Measurements from ENCODE around the gene CLIP2. TPM values are rescaled to one million over a fixed set of nuclear protein-coding genes. Genes with fewer than 3 reads are reported as not detected.
A peak's percentile ranks its signal among the peaks of the same experiment; 100 is the strongest.
"Not testable (repeated sequence)": the region's sequence is repeated elsewhere in the genome, so short reads cannot be mapped to it uniquely, and the experiment has no call there.

CLIP2 gene
- polyA plus RNA-seq, 4 donors: 21.7 to 31.5 (median 25.4) TPM

DNA sequence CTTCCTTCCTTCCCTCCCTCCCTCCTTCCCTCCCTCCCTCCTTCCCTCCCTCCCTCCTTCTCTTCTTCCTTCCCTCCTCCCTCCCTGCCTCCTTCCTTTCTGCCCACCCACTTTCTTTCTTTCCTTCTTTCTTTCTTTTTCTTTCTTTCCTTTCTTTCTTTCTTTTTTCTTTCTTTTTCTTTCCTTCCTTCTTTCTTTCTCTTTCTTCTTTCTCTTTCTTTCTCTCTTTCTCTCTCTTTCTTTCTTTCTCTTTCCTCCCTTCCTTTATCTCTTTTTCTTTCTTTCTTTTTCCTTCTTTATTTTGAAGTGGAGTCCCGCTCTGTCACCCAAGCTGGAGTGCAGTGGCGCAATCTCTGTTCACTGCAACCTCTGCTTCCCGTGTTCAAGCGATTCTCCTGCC, 130.8 kb downstream of the CLIP2 start:
- no peak for DNase-seq (ENCODE audit: low read depth in 4 of 4, low spot score in 3 of 4)

DNA sequence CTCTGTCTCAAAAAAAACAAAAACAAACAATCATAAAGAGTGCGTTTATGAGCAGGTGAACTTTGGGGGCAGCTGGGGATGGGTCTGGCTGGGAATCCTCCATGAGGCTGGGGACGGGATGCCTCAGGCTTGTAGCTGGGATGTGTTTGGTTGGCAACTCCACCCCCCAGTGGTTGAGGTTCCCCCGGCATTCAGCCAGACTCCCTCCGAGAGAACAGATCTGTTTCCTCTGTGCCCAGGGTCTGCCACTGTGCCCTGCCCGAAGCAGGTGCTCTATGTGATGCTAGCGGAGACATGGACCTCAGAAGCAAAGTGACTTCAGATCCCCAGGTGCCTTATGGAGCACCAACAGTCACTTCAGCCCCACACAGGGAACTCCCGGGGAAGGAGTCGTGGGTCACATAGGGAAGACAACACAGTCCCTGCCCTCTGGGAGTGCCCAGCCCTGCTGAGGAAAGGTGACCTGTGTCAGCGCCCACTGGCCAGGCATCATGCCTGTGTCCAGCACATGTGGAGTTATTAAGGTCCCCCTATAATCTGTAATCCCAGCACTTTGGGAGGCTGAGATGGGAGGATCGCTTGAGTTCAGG, 135.2 kb downstream of the CLIP2 start:
- no peak for DNase-seq (ENCODE audit: low read depth in 4 of 4, low spot score in 3 of 4)

DNA sequence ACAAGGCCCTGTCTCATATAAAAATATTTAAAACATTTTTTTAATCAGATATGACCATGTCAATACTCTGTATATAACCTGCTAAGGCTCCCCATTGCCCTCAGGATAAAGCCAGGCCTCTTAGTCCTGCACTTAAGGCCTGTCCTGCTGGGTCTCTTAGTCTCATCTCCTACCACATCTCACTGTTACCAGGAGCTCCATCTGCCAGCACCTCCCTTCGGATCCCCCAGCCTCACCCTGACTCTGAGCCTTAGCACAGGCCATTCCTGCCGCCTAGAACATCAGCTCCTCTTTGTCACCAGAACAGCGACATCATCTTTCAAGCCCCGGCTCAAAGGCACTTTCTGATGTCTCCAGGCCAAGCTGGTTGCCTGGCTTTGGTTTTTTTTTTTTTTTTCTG, 138.8 kb downstream of the CLIP2 start:
- DNase-seq (ENCODE audit: low read depth in 4 of 4, low spot score in 3 of 4): no peak

DNA sequence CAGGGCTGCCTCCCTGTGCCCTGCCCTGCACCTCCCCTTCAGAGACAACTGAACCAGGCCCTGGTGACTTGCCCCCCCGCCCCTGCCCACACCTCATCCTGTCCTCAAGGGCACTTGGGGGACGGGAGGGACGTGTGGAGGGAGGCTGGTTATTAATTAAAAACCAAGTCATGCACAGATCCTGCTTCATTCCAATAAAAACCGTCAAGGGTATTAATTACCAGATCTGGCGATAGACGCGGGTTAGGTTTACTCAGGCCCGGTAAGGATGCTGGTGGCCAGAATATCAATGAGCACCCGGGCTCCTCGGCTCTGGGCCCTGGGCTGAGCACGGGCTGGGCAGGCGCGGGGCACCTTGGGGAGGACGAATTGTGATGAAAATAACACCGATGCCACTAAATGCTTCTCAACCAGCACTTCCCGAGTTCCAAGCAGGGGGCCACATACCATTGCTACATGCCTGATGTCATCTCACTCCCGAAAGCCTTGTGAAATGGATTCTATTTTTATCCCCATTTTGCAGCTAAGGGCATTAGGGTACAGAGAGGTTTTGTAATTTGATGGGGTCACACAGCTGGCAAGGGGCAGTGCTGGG, 140.0 kb downstream of the CLIP2 start:
- peak in 1 of 4 donors; percentile 67 for DNase-seq (ENCODE audit: low read depth in 4 of 4, low spot score in 3 of 4)

DNA sequence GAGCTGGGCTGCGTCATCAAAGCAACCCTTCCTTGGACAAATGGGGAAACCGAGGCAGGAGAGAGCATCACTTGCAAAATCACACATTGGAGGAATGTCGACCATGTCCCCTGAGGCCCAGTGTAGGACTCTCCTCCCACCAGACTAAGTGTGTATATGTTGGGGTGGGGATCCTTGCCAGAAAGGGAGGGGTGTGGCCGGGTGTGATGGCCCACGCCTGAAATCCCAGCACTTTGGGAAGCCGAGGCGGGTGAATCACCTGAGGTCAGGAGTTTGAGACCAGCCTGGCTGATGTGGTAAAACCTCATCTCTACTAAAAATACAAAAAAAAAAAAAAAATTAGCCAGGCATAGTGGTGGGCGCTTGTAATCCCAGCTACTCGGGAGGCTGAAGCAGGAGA, 141.2 kb downstream of the CLIP2 start:
- not testable (repeated sequence) for DNase-seq (ENCODE audit: low read depth in 4 of 4, low spot score in 3 of 4)

DNA sequence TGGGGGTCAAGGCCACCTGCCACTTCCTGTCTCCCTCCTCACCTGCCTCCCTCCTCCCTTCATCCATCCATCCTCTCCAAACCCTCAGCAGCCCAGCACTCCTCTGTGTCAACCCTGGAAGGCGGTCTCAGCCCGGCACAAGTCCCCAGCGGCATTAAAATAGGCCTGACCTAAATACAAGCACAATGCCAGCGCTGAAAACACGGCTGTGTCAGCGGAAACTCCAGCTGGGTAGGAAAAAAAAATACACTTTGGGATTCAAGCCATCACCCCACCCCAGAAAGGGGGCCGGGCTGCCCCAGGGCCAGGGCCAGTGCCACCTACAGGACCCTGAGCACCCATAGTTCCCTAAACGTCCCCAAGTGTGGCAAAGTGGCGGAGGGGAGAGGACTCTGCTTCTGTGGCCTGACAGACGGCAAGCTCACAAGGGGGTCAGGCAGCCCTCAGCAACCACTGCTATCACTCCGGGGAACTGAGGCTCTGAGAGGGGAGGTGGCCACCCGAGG, 141.8 kb downstream of the CLIP2 start:
- DNase-seq (ENCODE audit: low read depth in 4 of 4, low spot score in 3 of 4): no peak

DNA sequence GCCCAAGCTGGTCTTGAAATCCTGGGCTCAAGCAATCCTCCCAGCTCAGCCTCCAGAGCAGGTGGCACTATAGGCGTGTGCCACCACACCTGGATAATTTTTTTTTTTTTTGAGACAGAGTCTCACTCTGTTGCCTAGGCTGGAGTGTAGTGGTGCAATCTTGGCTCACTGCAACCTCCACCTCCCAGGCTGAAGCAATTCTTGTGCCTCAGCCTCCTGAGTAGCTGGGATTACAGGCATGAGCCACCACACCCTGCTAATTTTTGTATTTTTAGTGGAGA, 148.0 kb downstream of the CLIP2 start:
- not testable (repeated sequence) for DNase-seq (ENCODE audit: low read depth in 4 of 4, low spot score in 3 of 4)

DNA sequence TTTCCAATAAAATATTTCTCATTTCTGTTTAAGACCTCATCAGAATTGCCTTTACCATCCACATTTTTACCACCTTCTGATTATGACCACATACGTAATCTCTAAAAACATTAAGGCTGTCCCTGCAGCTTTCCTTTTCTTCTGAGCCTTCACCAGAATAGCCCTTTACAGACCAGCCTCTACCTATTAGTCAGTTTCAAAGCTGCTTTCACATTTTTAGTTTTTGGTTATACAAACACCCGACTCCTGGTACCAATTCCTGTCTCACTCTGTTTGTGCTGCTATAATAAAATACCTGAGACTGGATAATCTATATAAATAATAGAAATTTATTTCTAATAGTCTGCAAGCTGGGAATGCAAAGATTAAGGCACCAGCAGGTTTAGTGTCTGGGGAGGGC, 149.1 kb downstream of the CLIP2 start:
- DNase-seq (ENCODE audit: low read depth in 4 of 4, low spot score in 3 of 4): no peak

DNA sequence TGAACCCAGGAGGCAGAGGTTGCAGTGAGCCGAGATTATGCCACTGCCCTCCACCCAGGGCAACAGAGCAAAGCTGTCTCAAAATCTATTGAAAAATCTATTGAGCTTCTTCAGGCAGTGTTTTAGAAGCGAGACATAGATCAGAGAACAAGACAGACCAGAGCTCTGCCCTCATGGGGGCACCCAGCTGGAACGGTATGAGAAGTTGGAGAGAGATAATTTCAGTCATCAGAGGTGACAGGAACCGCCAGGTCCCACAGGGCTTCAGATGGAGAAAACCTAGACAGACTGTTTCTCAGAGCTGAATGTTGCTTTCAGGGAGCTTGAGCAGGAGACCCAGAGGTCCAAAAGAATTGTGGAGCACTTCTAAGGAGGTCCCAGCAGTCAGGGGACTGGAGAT, 150.3 kb downstream of the CLIP2 start:
- no peak for DNase-seq (ENCODE audit: low read depth in 4 of 4, low spot score in 3 of 4)

DNA sequence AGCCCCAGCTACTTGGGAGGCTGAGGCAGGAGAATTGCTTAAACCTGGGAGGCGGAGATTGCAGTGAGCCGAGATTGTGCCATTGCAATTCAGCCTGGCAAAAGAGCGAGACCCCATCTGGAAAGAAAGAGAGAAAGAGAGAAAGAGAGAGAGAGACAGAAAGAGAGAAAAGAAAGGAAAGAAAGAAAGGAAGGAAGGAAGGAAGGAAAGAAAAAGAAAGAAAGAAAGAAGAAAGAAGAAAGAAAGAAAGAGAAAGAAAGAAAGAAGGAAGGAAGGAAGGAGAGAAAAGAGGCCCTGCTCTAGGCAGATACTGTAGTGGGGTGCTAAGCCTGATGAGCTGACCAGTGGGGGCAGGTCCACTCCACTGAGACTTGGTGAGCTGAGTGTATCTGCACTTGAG, 150.9 kb downstream of the CLIP2 start:
- not testable (repeated sequence) for DNase-seq (ENCODE audit: low read depth in 4 of 4, low spot score in 3 of 4)

DNA sequence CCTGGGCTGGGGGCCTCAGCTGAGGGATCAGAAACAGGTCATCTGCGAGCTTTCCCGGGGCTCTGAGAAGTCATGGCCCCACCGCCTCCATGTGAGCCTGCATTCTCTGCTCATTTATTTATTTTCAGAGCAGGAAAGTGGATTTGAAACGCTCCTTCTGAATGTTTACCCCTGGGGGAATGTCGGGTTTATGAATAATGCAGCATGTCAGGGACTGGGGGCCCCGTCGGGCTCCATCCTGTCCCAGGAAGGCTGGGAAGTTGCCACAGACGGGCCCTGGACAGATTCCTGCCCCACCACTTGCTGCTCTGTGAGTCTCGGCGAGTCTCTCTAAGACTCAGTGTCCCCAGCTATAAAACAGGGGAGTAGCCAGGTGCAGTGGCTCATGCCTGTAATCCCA, 152.6 kb downstream of the CLIP2 start:
- DNase-seq (ENCODE audit: low read depth in 4 of 4, low spot score in 3 of 4): no peak

DNA sequence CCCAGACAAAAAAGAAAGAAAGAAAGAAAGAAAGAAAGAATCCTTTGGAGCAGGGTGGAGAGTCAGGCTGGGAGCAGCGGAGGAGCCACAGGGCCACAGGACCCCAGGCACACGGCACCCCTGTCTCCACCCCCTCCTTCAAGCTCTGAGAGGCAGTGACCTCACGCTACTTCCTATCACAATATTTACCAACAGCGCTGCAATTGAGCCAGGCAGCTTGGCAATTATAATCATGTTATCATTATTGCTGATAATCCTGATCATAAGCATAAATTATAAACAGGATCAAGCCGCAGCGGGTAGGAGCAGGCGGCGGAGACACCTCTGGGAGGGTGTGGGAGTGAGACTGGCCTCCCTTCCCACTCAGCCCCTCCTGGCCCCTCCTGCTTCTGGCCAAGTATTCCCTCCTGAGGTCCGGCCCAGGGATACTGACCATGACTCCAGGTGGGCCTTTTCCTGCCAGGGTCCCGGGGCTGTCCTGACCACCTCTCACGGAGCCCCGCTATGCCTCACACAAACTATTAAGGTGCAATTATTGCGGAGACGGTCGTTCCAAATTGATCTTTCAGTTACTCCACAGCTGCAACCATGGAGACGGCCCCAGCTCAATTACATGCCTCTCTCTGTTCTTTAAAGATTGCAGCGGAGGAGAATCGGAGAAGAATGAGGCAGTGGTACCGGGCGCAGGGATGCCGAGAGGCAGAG, 154.5 kb downstream of the CLIP2 start:
- DNase-seq (ENCODE audit: low read depth in 4 of 4, low spot score in 3 of 4): no peak

DNA sequence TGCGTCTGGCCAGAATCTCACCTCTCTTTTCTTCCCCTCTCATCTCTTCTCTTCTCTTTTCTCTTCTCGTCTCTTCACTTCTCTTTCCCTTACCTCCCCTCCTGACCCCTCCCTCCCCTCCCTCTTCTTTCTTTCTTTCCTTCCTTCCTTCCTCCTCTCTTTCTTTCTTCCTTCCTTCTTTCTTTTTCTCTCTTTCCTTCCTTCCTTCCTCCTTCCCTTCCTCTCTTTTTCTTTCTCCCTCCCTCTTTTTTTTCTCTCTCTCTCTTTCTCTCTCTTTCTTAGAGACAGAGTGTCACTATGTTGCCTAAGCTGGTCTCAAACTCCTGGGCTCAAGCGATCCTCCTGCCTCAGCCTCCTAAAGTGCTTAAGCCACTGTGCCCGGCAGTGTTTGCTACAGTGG, 159.9 kb downstream of the CLIP2 start:
- DNase-seq (ENCODE audit: low read depth in 4 of 4, low spot score in 3 of 4): no peak

DNA sequence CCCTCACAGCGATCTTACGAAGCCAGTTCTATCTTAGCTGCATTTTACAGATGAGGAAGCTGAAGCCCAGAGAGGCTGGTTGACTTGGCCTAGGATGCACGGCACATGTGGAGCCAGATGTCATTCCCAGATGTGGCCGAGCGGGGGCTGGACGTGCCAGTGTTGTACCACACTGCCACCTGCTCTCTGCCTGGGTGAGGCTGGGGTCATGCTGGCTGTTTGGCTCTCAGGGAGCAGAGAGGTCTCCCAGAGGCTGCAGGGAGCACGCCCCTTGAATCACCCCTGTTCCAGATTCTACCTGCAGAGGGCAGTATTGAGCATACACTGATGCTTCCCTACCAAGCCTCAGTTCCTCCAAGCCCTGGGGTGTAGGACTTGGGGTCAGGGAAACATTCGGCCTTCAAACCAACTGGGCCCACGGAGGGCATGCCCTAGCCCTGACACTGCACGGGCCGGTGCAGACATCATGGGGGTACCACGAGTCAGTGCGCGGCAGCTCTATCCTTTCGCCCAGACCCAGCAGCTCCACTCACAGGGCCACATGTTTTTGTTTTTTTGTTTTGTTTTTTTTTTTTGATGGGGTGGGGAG, 160.7 kb downstream of the CLIP2 start:
- no peak for DNase-seq (ENCODE audit: low read depth in 4 of 4, low spot score in 3 of 4)

DNA sequence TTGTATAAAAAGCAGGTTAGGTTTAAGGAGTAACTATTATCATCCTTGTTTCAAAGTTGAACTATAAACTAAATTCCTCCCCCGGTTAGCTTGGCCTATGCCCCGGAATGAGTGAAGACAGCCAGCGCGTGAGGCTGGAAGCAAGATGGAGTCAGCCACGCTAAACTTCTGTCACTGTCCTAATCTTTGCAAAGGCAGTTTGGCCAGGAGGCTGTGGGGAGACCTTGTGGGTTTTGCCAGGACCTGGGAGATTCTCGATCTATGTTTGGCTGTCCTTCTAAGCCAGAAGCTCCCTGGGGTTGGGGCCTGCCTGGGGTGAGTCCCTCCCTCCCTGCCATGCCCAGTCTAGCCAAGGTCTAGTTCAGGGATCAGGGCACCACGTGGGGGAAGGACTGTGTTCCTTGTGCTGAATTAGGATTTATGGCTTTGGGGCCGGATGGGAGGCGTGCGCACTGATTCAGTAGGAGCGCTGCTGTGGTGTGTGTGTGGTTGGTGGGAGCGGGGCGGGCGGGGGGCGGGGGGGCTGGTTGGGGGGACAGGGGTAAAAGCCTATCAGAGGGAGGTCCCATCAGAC, 163.6 kb downstream of the CLIP2 start:
- peak in 2 of 4 donors; percentile 43 to 73 for DNase-seq (ENCODE audit: low read depth in 4 of 4, low spot score in 3 of 4)

DNA sequence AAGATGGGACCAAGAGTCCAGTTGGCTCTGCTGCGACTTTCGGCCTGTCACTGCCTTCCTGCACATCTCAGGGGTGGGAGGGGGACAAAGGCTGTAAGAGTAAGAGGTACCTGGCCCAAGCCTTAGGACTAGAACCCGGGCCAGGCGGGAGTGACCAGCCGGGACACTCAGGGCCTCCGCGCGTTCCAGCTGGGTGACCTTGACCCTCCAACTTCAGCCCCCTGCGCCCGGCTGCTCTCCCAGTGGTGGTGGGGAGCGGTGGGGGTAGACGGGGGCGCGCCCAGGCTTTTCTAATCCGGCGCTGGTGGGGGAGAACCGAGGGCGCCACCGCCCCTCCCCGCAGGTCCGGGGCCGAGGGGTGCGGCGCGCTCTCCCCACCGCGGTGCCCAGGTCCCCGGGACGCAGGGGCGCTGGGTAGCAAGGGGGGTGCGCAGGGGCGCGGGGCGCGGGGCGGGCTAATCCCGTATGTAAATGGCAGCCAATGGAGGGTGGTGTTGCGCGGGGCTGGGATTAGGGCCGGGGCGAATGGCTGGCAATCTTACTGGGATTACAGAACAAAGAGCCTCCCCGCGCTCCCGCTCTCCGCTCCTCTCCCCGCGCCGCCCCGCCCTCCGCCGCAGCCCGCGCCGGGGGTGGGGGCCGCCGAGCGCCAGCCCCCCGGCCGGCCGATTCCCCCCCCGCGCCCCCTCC, 164.3 kb downstream of the CLIP2 start, which contains the start of gene GTF2IRD1:
Gene GTF2IRD1 (plus strand): TSS at position 585 of the 690 bp plus-strand sequence. CDS start 54,175 bp downstream, outside the sequence.
- peak in 1 of 4 donors; percentile 38 for DNase-seq (ENCODE audit: low read depth in 4 of 4, low spot score in 3 of 4)

DNA sequence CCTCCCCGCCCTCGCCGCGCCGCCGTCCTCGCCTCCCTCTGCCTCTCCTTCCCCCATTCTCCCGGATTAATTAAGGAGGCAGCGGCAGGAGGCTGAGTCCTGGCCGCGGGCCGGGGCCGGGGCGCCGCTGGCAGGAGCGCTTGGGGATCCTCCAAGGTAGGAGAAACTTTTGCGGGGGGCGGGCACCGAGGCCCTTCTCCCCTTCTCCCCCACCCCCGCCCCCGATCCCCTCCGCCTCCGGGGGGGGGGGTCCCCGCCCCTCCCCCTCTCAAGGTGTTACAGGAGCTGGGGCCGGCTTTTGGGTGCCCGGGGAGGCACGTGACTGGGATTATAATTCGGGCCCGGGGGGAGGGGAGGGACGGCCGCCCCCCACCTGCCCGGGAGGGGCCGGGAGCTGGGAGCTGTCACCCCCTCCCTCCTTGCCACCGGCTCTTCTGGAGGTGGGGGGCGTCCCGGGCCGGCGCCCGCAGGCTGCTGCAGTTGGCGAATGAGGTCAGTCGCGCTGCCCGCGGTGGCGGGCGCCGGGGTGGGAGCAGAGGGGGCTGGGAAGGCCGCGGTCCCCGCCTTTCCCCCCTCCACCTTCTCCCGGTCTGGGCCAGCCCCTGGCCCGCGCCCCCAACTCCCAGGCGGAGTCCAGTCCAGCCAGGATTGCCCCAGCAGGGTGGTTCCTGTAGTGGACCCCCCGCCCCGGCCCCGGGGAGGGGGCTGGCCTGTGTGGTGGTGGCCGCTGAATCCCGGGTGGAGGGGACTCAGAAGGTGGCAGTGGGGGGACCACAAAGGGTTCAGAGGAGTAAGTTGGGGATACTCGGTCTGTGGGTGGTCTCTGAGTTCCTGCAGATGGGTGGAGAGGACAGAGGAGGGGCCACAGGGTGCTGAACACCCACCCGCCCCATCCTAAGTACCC, 165.1 kb downstream of the CLIP2 start:
- DNase-seq (ENCODE audit: low read depth in 4 of 4, low spot score in 3 of 4): no peak

DNA sequence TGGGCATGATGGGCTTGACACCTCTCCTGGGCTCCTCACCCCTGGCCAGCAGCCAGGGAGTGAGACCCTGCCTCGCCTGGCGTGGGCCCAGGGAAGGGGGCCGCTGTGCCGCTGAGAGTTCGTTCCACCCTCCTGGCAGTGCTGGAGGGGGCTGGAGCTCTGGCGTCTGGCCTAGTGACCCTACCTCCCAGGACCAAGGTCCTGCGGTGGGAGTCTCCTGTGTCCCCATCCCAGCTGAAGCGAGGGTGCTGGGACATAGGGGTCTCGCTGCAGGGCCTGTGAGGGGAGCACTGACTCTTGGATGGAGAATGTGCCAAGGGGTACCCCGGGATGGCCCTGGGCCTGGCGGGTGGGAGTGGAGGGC, 165.7 kb downstream of the CLIP2 start:
- DNase-seq (ENCODE audit: low read depth in 4 of 4, low spot score in 3 of 4): no peak

DNA sequence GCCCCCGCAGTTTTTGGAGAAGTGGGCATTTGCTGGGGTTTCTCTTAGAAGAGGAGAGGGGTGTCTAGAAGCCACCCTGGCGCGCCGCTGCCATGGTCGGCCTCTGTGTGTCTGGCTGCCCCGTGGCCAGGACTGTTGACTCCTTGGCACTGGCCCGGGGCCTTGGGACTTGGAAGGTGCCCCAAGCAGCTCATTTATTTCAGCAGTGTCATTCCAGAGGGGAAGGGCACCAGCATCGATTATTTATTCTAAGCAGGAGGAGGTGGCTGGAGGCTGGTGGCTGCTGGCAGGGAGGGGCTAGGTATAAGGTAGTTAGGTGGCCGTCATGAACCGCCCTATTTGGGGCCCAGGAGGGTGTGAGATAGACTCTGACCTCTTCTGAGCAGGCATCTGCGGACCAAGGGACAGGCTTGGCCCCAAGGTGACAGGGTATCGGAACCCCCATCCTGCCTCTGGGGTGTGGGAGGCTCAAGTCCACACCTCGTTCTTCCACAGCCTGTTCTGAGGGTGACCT, 166.1 kb downstream of the CLIP2 start:
- DNase-seq (ENCODE audit: low read depth in 4 of 4, low spot score in 3 of 4): no peak
